ENCODE measurements around the gene UBASH3A.

UBASH3A gene

GRCh38 chr21:42480736-42481135, 77.0 kb downstream of the UBASH3A start:
- Histone ChIP-seq H3K4me3 (ENCODE audit: insufficient read length, low read depth) (no peak overlapping the region), H3K9ac (ENCODE audit: insufficient read length, low read depth) (no peak overlapping the region), H3K36me3 (ENCODE audit: insufficient read depth, insufficient read length, low read length) (no peaks in the 10 kb centered on the region), H3K4me1 (ENCODE audit: insufficient read depth, insufficient read length) (no peaks in the 10 kb centered on the region), H3K9me3 (ENCODE audit: insufficient read depth, low read length) (no peaks in the 10 kb centered on the region), H3K27me3 (ENCODE audit: insufficient read depth, insufficient read length) (no peaks in the 10 kb centered on the region)
- TF ChIP-seq SUZ12 (IDR thresholded peaks at IDR 0.05; ENCODE audit: extremely low read depth, insufficient read depth, insufficient read length) = no peak
- TF ChIP-seq ZNF274 (IDR thresholded peaks at IDR 0.05; ENCODE audit: low read depth, low read length) = no peak
- TF ChIP-seq YY1 (IDR thresholded peaks at IDR 0.05; ENCODE audit: insufficient read depth, insufficient read length) = no peak
- no peak for DNase-seq (ENCODE audit: low read depth, low spot score)

DNA sequence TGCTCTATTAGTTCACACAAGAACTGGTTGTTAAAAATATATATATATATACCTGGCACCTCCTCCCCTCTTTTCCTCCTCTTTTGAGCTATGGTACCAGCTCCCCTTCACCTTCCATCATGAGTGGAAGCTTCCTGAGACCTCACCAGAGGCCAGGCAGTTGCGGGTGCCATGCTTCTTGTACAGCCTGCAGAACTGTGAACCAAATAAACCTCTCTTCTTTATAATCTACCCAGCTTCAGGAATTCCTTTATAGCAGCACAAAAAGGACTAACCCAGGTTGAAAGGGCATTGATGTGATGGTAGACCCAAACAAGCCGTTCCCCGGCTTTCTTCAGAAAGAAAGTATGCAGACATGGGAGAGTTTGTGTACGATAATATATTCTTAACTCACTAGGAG, 77.5 kb downstream of the UBASH3A start:
- Histone ChIP-seq H3K9ac (ENCODE audit: insufficient read length, low read depth) (no peak overlapping the region), H3K4me1 (ENCODE audit: insufficient read depth, insufficient read length) (no peaks in the 10 kb centered on the region), H3K4me3 (ENCODE audit: insufficient read length, low read depth) (no peak overlapping the region), H3K27me3 (ENCODE audit: insufficient read depth, insufficient read length) (no peaks in the 10 kb centered on the region), H3K36me3 (ENCODE audit: insufficient read depth, insufficient read length, low read length) (no peaks in the 10 kb centered on the region), H3K9me3 (ENCODE audit: insufficient read depth, low read length) (no peaks in the 10 kb centered on the region)
- no peak for DNase-seq (ENCODE audit: low read depth, low spot score)
- TF ChIP-seq YY1 (IDR thresholded peaks at IDR 0.05; ENCODE audit: insufficient read depth, insufficient read length) = no peak
- TF ChIP-seq SUZ12 (IDR thresholded peaks at IDR 0.05; ENCODE audit: extremely low read depth, insufficient read depth, insufficient read length) = no peak
- TF ChIP-seq ZNF274 (IDR thresholded peaks at IDR 0.05; ENCODE audit: low read depth, low read length) = no peak

DNA sequence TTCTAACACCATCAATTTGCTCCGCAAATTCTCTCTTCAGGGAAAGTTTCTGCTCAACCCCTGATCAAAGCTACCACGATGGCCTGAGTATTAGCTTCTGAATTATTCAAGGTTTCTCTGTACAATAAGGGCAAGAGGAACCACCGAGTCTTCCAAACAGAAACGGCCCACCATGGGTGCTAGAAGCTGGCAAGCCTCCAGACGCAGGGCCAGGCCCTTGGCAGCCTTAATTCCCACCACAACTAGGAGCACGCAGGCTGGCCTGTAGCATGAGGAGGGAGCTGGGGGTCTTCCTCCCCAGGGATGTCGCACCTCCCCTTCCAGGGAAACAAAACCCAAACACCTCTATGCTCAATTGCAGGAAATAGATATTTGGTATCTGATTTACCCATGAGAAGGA, 81.3 kb downstream of the UBASH3A start:
- Histone ChIP-seq H3K9ac (ENCODE audit: insufficient read length, low read depth) (no peak overlapping the region), H3K27me3 (ENCODE audit: insufficient read depth, insufficient read length) (no peaks in the 10 kb centered on the region), H3K4me1 (ENCODE audit: insufficient read depth, insufficient read length) (no peaks in the 10 kb centered on the region), H3K4me3 (ENCODE audit: insufficient read length, low read depth) (no peak overlapping the region), H3K9me3 (ENCODE audit: insufficient read depth, low read length) (0 out of 2 replicates have a peak, but pooled peaks cover 8% of the 10 kb centered on the region), H3K36me3 (ENCODE audit: insufficient read depth, insufficient read length, low read length) (no peaks in the 10 kb centered on the region)
- TF ChIP-seq SUZ12 (IDR thresholded peaks at IDR 0.05; ENCODE audit: extremely low read depth, insufficient read depth, insufficient read length) = no peak
- no peak for TF ChIP-seq YY1 (IDR thresholded peaks at IDR 0.05; ENCODE audit: insufficient read depth, insufficient read length)
- no peak for TF ChIP-seq ZNF274 (IDR thresholded peaks at IDR 0.05; ENCODE audit: low read depth, low read length)
- DNase-seq (ENCODE audit: low read depth, low spot score) = no peak

DNA sequence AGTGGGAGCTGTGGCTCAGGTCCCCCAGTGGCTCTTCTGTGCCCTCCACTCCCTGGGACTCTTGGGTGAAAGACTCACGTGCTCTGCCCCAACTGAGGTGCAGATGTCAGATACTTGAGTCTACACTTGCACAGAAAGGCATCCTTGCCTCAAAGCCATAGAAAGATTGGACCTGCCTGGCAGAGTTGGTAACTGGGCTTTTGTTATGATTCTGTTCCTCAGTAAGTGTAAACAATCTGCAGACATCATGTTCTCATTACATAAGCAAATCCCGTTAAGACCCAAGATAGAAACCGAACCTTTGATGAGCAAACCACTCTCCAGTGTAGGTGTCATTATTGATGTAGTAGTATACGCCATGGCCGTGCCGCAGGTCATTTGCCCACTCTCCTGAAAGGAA, 82.4 kb downstream of the UBASH3A start:
- TF ChIP-seq SUZ12 (IDR thresholded peaks at IDR 0.05; ENCODE audit: extremely low read depth, insufficient read depth, insufficient read length) = no peak
- no peak for TF ChIP-seq ZNF274 (IDR thresholded peaks at IDR 0.05; ENCODE audit: low read depth, low read length)
- no peak for TF ChIP-seq YY1 (IDR thresholded peaks at IDR 0.05; ENCODE audit: insufficient read depth, insufficient read length)
- no peaks in the 10 kb centered on the region for H3K36me3 ChIP-seq (ENCODE audit: insufficient read depth, insufficient read length, low read length)
- 0 out of 2 replicates have a peak, but pooled peaks cover 8% of the 10 kb centered on the region for H3K9me3 ChIP-seq (ENCODE audit: insufficient read depth, low read length)
- H3K27me3 ChIP-seq (ENCODE audit: insufficient read depth, insufficient read length) = no peaks in the 10 kb centered on the region
- no peak for DNase-seq (ENCODE audit: low read depth, low spot score)
- H3K9ac ChIP-seq (ENCODE audit: insufficient read length, low read depth) = no peak overlapping the region
- no peak overlapping the region for H3K4me3 ChIP-seq (ENCODE audit: insufficient read length, low read depth)
- no peaks in the 10 kb centered on the region for H3K4me1 ChIP-seq (ENCODE audit: insufficient read depth, insufficient read length)

- no peaks in the 10 kb centered on the region for H3K36me3 ChIP-seq (ENCODE audit: insufficient read depth, insufficient read length, low read length)
- no peak for TF ChIP-seq ZNF274 (IDR thresholded peaks at IDR 0.05; ENCODE audit: low read depth, low read length)
- no peak for TF ChIP-seq YY1 (IDR thresholded peaks at IDR 0.05; ENCODE audit: insufficient read depth, insufficient read length)
- TF ChIP-seq SUZ12 (IDR thresholded peaks at IDR 0.05; ENCODE audit: extremely low read depth, insufficient read depth, insufficient read length) = no peak
- H3K4me3 ChIP-seq (ENCODE audit: insufficient read length, low read depth) = no peak overlapping the region
- DNase-seq (ENCODE audit: low read depth, low spot score) = no peak
- H3K9ac ChIP-seq (ENCODE audit: insufficient read length, low read depth) = no peak overlapping the region
- 0 out of 2 replicates have a peak, but pooled peaks cover 8% of the 10 kb centered on the region for H3K9me3 ChIP-seq (ENCODE audit: insufficient read depth, low read length)
- H3K27me3 ChIP-seq (ENCODE audit: insufficient read depth, insufficient read length) = no peaks in the 10 kb centered on the region
- H3K4me1 ChIP-seq (ENCODE audit: insufficient read depth, insufficient read length) = no peaks in the 10 kb centered on the region
Observed at GRCh38 chr21:42486531-42486930, 82.8 kb downstream of the UBASH3A start.

DNA sequence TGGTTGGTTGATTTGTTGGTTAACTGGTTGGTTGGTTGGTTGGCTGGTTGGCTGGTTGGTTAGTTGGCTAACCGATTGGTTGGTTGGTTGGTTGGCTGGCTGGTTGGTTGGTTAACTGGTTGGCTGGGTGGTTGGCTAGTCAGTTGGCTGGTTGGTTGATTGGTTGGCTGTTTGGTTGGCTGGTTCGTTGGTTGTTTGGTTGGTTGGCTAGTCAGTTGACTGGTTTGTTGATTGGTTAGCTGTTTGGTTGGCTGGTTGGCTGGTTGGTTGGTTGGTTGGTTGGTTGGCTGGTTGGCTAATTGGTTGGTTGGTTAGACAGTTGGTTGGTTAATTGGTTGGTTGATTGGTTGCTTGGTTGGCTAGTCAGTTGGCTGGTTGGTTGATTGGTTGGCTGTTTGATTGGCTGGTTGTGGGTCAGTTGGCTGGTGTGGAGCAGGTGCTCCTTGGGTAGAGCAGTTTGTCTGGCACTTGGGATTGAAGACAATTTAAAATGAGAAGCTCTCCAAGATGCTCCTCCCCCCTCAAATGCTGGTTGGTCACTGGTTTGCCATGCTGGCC, 85.4 kb downstream of the UBASH3A start:
- Histone ChIP-seq H3K9me3 (ENCODE audit: insufficient read depth, low read length) (0 out of 2 replicates have a peak, but pooled peaks cover 8% of the 10 kb centered on the region), H3K9ac (ENCODE audit: insufficient read length, low read depth) (no peak overlapping the region), H3K4me3 (ENCODE audit: insufficient read length, low read depth) (no peak overlapping the region), H3K36me3 (ENCODE audit: insufficient read depth, insufficient read length, low read length) (no peaks in the 10 kb centered on the region), H3K4me1 (ENCODE audit: insufficient read depth, insufficient read length) (no peaks in the 10 kb centered on the region), H3K27me3 (ENCODE audit: insufficient read depth, insufficient read length) (no peaks in the 10 kb centered on the region)
- TF ChIP-seq YY1 (IDR thresholded peaks at IDR 0.05; ENCODE audit: insufficient read depth, insufficient read length) = no peak
- TF ChIP-seq SUZ12 (IDR thresholded peaks at IDR 0.05; ENCODE audit: extremely low read depth, insufficient read depth, insufficient read length) = no peak
- no peak for TF ChIP-seq ZNF274 (IDR thresholded peaks at IDR 0.05; ENCODE audit: low read depth, low read length)
- DNase-seq (ENCODE audit: low read depth, low spot score) = no peak

- no peak for TF ChIP-seq SUZ12 (IDR thresholded peaks at IDR 0.05; ENCODE audit: extremely low read depth, insufficient read depth, insufficient read length)
- no peak for TF ChIP-seq ZNF274 (IDR thresholded peaks at IDR 0.05; ENCODE audit: low read depth, low read length)
- no peak for TF ChIP-seq YY1 (IDR thresholded peaks at IDR 0.05; ENCODE audit: insufficient read depth, insufficient read length)
- no peaks in the 10 kb centered on the region for H3K4me1 ChIP-seq (ENCODE audit: insufficient read depth, insufficient read length)
- H3K9ac ChIP-seq (ENCODE audit: insufficient read length, low read depth) = no peak overlapping the region
- DNase-seq (ENCODE audit: low read depth, low spot score) = no peak
- H3K36me3 ChIP-seq (ENCODE audit: insufficient read depth, insufficient read length, low read length) = no peaks in the 10 kb centered on the region
- H3K9me3 ChIP-seq (ENCODE audit: insufficient read depth, low read length) = 0 out of 2 replicates have a peak, but pooled peaks cover 8% of the 10 kb centered on the region
- peaks cover 7% of the 10 kb centered on the region for H3K27me3 ChIP-seq (ENCODE audit: insufficient read depth, insufficient read length)
- H3K4me3 ChIP-seq (ENCODE audit: insufficient read length, low read depth) = no peak overlapping the region
Observed at GRCh38 chr21:42489991-42490390, 86.3 kb downstream of the UBASH3A start.
